Measurements from ENCODE around the gene STARD5.

DNA sequence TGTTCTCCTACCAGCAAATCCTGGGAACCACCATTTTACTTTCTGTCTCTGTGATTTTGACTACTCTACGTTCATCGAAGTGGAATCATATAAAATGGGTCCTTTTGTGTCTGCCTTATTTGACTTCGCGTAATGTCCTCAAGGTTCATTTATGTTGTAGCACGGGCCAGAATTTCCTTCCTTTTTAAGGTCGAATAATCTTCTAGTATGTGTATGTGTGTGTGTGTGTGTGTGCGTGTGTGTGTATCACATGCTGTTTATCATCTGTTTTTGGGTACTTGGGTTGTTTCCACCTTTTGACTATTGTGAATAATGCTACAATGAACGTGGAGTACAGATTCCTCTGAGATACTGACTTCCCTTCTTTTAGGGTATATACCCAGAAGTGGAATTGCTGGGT lies 35.3 kb downstream of the STARD5 start:
- TF ChIP-seq, protein P1, sequence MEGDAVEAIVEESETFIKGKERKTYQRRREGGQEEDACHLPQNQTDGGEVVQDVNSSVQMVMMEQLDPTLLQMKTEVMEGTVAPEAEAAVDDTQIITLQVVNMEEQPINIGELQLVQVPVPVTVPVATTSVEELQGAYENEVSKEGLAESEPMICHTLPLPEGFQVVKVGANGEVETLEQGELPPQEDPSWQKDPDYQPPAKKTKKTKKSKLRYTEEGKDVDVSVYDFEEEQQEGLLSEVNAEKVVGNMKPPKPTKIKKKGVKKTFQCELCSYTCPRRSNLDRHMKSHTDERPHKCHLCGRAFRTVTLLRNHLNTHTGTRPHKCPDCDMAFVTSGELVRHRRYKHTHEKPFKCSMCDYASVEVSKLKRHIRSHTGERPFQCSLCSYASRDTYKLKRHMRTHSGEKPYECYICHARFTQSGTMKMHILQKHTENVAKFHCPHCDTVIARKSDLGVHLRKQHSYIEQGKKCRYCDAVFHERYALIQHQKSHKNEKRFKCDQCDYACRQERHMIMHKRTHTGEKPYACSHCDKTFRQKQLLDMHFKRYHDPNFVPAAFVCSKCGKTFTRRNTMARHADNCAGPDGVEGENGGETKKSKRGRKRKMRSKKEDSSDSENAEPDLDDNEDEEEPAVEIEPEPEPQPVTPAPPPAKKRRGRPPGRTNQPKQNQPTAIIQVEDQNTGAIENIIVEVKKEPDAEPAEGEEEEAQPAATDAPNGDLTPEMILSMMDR (IDR thresholded peaks at IDR 0.05) = no peak
- no peak for TF ChIP-seq POLR2A (IDR thresholded peaks at IDR 0.05)
